NCI-H510A treated with DMSO at 0.1 percent for 48 hours (cell line): Measurements from ENCODE around the gene ST14.
"Not testable (repeated sequence)": the region's sequence is repeated elsewhere in the genome, so short reads cannot be mapped to it uniquely, and the experiment has no call there.

Source experiments
- DNase-seq: peaks from one replicate; lab custom pipeline; 2025; lab: John Stamatoyannopoulos, UW

Gene ST14

DNA sequence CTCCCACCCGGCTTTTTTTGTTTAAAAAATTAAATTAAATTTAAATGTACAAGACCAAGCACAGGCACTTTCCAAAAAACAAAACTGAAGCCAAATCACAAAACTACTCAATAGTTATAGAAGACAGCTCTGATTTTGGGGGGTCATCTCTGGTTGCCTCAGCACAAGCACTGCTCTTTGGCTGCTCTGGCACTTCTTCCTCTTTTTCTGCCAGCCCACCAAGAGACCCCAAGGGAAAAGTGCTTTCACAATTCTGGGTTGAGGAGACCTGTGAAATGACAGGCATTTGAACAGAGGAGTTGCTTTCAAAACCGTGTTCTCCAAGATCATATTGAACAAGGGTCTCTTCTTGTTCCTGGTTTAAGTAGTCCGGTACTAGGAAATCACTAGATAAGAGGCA lies 74.3 kb downstream of the ST14 start:
- not testable (repeated sequence) for DNase-seq

DNA sequence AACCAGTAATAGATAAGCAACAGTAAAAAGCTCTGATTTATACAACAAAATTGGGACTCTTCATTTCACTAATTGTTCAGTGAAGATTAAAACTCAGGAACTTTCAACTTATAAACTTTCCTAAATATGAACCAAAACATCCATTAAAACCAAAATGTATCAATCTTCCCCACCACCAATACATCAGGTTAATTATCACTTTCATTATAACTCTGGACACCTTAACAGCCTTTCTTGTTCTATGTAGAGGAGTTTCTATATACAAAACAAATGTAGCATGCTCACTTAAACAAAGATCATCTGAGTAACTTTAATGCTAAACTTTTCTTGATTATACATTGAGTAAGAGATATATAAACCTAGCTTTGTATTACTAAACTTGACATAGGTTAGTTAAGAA lies 74.7 kb downstream of the ST14 start:
- DNase-seq = no peak

DNA sequence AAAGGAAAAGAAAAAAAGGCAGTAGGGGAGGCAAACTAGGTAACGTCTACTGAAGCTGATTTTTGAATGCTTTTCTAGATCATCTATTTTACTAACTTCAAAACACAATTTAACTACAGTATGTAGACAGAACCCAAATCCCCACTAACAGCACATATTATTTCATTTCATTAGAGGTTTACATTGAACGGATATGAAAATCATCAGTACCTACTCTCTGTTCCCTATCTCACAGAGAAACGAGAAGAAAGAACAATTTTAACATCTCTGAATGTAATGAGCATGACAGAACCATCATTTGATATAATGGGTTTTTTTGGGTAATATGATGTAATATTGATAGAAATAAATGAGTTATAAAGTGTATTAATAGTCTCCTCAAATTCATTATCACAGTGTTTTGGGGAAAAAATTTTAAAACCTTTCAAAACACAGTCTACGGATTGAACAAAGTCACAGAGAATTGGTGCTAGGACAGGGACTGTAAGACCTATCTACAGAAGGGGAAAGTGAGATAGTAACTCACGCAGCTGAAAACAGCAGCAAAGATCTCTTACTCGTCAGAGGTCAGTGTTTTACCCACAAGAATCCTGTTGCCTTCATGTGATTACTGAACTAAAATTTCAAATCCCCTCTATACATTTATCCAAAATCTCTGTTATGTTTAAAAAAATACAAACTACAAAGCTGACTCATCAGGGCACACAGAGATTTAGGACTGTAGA lies 77.9 kb downstream of the ST14 start:
- DNase-seq = no peak

DNA sequence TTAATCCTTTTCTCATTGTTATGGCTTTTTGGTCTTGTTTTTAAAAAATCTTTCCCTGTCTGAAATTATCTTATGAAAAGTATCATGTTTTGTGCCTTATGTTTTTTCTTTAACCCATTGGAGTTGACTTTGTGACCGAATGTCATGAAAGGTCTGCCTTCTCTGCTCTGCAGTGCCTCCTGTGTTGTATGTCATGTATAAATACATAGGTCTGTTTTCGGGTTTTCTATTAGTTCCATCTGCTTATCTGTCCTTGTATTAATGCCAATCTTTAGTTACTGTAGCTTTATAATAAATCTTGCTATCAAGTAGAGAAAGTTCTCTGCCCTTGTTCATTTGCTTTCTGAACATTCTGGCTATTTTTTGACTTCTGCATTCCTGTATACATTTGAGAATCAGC lies 82.1 kb downstream of the ST14 start:
- DNase-seq = no peak

DNA sequence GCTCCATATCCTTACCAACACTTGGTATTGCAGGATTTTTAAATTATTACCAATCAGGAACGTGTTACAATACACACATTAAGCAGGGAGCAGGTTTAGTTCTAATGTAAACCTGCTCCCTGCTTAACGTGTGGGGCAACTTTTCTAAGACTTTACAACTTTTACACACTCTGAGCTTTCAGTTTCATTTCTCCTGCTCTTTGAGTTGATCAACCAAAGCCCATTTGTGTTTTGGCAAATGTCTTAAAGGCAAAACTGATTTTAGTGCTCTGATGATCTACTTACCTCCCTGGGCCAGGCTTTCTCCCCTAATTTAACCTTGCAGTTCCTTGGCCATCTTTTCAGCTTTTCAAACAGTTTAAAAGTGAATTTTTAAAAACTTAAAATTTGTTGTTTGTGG lies 84.2 kb downstream of the ST14 start:
- no peak for DNase-seq

DNA sequence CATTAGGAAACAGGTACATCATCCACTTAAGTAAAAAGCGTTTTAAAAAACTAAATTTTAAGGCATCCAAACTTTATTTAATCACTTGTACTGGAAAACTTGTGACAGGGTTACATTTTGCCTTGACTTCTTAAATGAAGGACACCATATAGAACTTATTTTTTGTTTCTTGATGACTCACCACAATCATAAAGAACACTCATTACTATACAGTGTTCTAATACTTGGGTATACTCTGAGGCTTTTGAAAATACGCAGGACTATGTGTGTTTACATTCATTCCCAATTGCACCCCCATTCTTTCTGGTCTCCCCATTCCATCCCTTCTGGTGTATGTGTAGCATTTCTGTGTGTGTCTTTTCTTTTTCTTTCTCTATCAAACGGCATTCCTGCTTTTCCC lies 85.3 kb downstream of the ST14 start:
- no peak for DNase-seq

DNA sequence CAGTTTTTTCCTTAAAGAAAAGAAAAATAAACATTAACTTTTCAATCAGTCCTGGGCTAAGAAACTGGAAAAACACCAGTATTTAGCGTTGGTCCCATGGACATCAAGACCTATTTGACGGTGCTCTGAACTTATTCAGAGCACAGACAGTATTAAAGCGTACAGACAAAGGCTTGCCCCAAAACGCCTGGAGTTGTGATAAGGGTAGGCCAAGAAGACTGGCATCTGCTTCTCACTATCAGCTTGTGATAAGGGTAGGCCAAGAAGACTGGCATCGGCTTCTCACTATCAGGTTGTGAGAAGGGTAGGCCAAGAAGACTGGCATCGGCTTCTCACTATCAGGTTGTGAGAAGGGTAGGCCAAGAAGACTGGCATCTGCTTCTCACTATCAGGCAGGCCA lies 85.8 kb downstream of the ST14 start:
- not testable (repeated sequence) for DNase-seq

DNA sequence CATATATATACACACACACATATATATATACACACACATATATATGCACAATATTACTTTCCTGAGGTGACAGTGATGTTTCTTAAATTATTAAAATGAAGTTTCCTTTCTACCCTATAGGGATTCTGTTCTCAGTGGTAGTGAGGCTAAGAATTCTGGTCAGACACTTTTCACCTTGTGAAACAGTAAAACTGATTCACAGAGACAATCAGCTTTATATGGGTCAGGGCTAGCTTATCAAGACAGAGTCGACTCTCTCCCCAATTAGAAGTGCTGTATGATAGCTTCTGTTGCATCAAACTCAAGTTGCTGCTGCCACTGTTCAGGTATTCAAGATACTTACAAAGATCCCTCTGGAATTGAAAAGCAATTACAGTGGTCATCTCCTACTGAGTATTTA lies 86.7 kb downstream of the ST14 start:
- no peak for DNase-seq

DNA sequence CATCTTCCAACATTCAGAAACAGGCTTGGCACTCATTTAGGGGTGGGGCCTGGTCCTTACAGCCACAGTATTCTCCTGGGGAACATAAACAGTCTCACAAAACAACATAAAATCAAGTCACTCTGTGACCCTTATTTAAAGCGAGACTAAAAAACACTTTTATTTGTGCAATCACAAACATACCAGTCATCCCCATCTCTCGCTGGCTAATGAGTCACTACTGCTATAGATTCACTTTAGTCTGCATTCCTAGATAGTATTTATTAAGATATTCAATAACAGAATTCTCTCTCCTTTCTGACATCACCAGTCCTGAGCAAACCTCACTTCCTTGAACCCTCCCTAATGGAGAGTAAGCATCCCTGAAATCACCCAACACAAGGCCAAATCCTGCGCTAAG lies 87.2 kb downstream of the ST14 start:
- DNase-seq = no peak

DNA sequence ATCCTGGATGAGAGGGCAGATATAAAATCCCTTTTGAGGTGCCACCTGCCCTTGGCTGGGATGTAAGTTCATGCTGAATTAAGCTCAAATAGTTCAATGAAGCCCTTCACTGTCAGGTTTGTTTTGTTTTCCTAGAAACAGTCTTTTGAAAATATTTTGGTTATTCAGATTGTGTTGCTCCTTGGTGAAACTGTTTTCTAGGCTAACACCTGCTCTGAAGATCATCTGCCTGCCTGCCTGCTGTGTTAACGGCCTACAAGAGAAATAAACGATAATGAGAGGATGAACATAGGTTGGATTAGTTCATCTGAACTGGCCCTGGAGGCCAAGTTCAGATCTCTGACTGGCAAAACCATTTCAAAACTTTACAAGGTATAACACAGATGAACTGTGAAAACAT lies 87.7 kb downstream of the ST14 start:
- DNase-seq = no peak

DNA sequence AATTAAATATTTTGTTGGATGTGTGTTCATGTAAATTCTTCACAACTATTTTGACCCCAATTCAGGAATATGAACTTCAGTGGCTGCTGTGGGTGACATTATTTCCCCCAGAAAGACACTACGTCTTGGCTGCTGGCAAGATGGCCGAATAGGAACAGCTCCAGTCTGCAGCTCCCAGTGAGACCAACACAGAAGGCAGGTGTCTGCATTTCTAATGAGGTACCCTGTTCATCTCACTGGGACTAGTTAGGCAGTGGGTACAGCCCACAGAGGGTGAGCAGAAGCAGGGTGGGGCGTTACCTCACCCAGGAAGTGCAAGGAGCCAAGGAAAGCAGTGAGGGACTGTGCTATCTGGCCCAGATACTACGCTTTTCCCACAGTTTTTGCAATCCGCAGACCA lies 89.8 kb downstream of the ST14 start:
- DNase-seq = no peak

DNA sequence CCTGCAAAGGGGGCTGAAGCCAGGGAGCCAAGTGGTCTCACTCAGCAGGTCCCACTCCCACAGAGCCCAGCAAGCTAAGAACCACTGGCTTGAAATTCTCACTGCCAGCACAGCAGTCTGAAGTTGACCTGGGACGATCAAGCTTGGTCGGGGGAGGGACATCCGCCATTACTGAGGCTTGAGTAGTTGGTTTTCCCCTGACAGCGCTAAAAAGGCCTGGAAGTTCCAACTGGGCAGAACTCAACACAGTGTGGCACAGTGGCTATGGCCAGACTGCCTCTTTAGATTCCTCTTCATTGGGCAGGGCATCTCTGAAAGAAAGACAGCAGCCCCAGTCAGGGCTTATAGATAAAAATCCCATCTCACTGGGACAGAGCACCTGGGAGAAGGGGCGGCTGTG lies 90.3 kb downstream of the ST14 start:
- not testable (repeated sequence) for DNase-seq

DNA sequence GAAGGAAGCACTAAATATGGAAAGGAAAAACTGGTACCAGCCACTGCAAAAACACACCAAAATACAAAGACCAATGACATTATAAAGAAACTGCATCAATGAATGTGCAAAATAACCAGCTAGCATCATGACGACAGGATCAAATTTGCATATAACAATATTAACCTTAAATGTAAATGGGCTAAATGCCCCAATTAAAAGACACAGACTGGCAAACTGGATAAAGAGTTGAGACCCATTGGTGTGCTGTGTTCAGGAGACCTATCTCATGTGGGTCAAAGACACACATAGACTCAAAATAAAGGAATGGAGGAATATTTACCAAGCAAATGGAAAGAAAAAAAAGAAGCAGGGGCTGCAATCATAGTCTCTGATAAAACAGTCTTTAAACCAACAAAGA lies 92.2 kb downstream of the ST14 start:
- DNase-seq = not testable (repeated sequence)
